Left ventricle myocardium superior (tissue), 1 donor: Measurements from ENCODE around the gene SMIM20. TPM values are rescaled to one million over a fixed set of nuclear protein-coding genes. Genes with fewer than 3 reads are reported as not detected.
"Not testable (repeated sequence)": the region's sequence is repeated elsewhere in the genome, so short reads cannot be mapped to it uniquely, and the experiment has no call there.

Experiments
- ATAC-seq: fragments of 200-7000 bp; cut with Tn5 transposase; one replicate; pipeline ENCODE4 v1.9.1; 2020; ENCODE audit warnings: mild to moderate bottlenecking, moderate library complexity
- DNase-seq: peaks from one replicate; pipeline ENCODE4 v3.0.0-alpha.2; 2020
- intact Hi-C: fragments of 100-400 bp; cut with micrococcal nuclease; formaldehyde crosslinking; loops from one replicate; pipeline ENCODE4 v1.11.0; 2022
- long read RNA-seq: library from polyadenylated mRNA; unstranded; transcript quantifications from one replicate; pipeline ENCODE4 v2.0.0, GENCODE V29; 2021
- total RNA-seq: library from RNA; stranded (reverse); fragmentation: NEBNext Ultra II Directional; extraction: Animal tissue kit (Norgen Biotek cat#: 25700); gene quantifications from one replicate; pipeline ENCODE4 v1.2.1, GENCODE V29; 2021
- donor health status: DM: no; HTN: yes; CAD: no; lungs with severe emphysema.

SMIM20 gene
- 38.2 TPM for total RNA-seq
- long read RNA-seq, transcript SMIM20-201 (3 exons, 935 nt), result major isoform, 56 of 62 reads
- long read RNA-seq, partial matches to known transcripts, result 2 of 62 reads
- long read RNA-seq, other reads (novel, unspliced or antisense), result 4 of 62 reads

- ATAC-seq (peak; percentile 99), DNase-seq (peak; percentile 93)
- intact Hi-C loops, result no loop called here
Measured at GRCh38 chr4:25913851-25914669, at the start of gene SMIM20. Gene SMIM20 (plus strand): TSS chr4:25914220. CDS start chr4:25914314, 94 bp downstream.

- DNase-seq (no peak), ATAC-seq (peak; percentile 16)
- intact Hi-C loops, result no loop called here
Measured at GRCh38 chr4:25865586-25865985, 48.4 kb upstream of the SMIM20 start.

GRCh38 chr4:25866401-25866800, 47.6 kb upstream of the SMIM20 start:
- DNase-seq, ATAC-seq, intact Hi-C loops: not testable (repeated sequence)

GRCh38 chr4:25867781-25868294, 46.2 kb upstream of the SMIM20 start:
- intact Hi-C loops, result no loop called here
- DNase-seq, result no peak
- ATAC-seq, result no peak

- no peak for ATAC-seq
- DNase-seq, result no peak
Measured at GRCh38 chr4:25870081-25870480, 43.9 kb upstream of the SMIM20 start.

DNA sequence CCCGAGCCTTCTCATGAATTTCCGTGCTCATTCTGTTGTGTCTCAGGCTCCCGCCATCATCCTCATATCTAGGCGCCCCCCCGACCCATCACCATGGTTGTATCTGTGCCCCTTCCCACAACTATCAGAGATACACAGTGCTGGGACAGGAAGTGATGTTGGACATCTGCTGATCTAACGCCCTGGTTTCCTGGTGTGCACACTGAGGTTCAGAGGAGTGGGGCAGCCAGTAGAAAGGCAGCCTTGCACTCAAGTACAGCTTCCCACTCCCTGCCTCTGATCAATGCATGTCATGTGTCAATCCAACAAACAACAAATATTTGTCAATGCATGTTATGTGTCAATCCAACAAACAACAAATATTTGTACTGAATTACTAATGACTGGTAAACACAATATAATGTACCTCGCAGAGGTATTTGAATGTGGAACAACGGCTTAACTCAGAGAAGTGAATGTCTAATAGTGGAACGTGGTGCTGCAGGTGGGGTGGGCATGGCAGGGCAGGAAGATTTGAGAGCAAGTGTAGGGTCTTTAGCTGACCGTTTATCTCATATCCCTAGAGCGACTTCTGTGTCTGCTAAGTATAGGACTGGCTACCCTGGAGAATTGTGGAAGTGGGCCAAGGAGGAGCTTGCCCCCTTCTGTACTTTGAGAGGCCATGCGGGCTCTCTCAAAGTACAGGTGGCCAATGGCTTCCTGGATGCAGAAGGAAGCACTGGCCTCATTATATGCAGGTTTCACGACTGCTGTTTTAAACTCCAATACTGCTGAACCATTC, 41.0 kb upstream of the SMIM20 start:
- DNase-seq (no peak), ATAC-seq (no peak)
- intact Hi-C loops, result no loop called here

More at GRCh38 chr4:25870081-25870480, 43.9 kb upstream of the SMIM20 start:
- intact Hi-C loops, result no loop called here

DNA sequence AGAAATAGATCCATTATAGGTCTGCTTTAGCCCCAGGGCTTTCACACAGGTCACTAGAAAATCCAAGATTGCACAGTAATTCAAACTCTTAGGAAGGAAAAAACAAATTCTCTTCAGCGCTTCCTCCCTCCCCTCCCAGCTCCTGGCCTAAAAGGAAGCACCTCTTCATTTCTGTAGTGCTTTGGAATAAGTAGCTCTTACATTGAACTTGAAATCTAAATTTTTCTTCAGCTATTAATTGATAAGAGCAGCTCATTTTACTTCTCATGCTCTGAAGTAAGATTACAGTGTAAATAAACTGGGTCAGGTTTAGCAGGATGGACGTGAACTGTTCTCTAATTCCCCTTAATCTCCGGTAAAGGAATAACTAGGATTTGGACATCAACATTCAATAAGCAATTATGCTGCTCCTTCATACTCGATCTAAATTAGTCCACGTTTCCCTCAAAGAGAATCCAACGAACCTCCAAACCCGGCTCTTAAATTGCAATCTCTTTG, 40.3 kb upstream of the SMIM20 start:
- intact Hi-C loops, result no loop called here
- no peak for ATAC-seq
- DNase-seq, result no peak

- intact Hi-C loops, result no loop called here
- no peak for ATAC-seq
- no peak for DNase-seq
Measured at GRCh38 chr4:25874655-25875054, 39.4 kb upstream of the SMIM20 start.

- intact Hi-C loops, result no loop called here
- DNase-seq (no peak), ATAC-seq (no peak)
Measured at GRCh38 chr4:25875281-25875745, 38.7 kb upstream of the SMIM20 start.

DNA sequence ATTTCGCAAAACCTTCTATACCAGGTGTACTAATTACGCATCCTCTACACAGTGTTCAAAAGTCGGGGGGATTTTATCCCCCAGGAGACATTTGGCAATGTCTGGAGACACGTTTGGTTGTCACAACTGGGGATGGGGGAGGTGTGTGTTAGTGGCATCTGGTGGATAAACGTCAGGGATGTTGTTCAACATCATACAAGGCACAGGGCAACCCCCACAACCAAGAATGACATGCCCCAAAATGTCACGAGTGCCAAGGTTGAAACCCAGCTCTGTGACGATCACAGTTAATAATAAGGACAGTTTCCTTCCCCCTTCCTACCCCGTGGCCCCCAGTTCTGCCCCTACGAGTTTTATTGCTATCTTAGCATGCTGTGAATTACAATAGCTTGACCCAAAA, 35.3 kb upstream of the SMIM20 start:
- ATAC-seq, result no peak
- DNase-seq, result no peak
- intact Hi-C loops, result no loop called here

DNA sequence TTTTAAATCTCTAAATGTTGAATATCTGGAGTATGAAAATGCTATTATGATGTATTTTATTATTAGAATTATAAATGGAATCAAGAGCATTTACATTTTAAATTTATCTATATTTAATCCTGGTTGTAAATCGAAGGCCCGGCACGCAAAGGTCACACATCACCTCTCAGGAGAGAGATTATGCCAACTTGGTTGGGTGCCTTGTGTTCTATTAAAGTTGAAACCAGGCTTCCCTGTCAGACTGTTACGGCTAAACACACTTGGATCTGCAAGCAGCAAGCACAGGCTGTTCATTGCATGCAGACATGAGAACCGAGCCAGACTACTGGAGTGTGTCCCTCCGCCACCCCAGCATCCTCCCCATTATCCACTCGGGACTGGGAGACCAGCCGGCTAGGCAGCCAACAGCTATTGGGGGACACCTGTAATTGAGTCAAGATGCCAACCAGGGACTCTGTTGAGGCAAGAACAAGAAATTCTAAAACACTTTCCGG, 34.9 kb upstream of the SMIM20 start:
- intact Hi-C loops, result no loop called here
- DNase-seq, result no peak
- peak; percentile 28 for ATAC-seq

GRCh38 chr4:25879587-25879986, 34.4 kb upstream of the SMIM20 start:
- intact Hi-C loops, result no loop called here
- no peak for DNase-seq
- no peak for ATAC-seq

DNA sequence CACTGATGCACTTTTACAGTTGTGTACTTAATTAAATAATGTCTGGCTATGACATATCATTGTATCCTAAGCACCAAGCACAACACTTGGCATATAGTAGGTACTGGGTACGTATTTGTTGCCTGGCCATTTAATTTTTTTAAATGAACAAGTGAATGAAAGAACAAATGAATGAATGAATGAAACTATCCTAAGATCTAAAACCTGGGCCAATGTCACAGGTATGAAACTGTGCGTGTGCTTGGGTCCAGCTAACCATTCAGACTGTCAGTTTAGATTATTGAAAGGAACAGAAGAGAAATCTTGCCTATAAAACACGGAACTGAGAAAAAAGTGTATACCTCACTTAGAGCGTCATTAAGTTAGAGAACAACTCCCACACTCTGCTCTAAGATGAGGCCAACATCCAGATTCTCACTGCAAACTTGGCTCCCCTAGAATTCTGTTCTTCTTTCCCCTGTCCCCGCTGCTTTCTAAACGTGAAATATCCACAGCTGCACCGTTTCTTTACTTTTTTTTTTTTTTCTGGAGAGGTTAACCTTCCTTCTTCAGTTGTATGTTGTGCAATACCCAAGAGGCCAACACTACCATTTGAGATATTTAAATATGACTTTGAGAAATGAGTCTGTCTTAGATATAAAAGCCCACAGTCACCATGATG, 33.9 kb upstream of the SMIM20 start:
- intact Hi-C loops, result no loop called here
- DNase-seq (no peak), ATAC-seq (peak; percentile 88)

GRCh38 chr4:25881193-25881592, 32.8 kb upstream of the SMIM20 start:
- DNase-seq (no peak), ATAC-seq (no peak)
- intact Hi-C loops, result no loop called here

- ATAC-seq, result no peak
- no peak for DNase-seq
- intact Hi-C loops, result no loop called here
Measured at GRCh38 chr4:25882226-25882625, 31.8 kb upstream of the SMIM20 start.

DNA sequence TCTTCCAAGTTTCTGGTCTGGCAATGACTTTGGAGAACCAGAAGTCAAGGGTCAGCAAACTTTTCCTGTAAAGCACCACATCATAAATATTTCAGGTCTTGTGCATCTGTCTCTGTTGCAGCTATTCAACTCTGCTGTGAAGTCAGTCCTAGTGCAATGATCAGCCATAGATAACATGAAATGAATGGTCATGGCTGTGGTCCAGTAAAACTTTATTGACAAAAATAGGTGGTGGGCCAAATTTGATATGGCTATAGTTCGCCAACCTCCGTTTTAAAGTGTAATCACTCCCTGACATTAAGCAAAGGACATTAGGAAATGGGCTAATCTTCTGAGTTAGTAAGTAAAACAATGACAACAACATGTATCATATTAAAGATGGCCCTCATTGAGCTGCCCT, 30.5 kb upstream of the SMIM20 start:
- intact Hi-C loops, result no loop called here
- ATAC-seq, result no peak
- no peak for DNase-seq

GRCh38 chr4:25884031-25884782, 29.8 kb upstream of the SMIM20 start:
- no peak for ATAC-seq
- intact Hi-C loops, result no loop called here

GRCh38 chr4:25888781-25889180, 25.2 kb upstream of the SMIM20 start:
- intact Hi-C loops, result no loop called here
- DNase-seq, result no peak
- ATAC-seq, result no peak

More at GRCh38 chr4:25884031-25884782, 29.8 kb upstream of the SMIM20 start:
- DNase-seq, result no peak
